HG03342 (cell line): ENCODE measurements around the gene PRICKLE1.

Experiments
- ATAC-seq: cut with Tn5 transposase; IDR thresholded peaks from one replicate; pipeline ENCODE4 v1.9.1; 2021; ENCODE audit warnings: mild to moderate bottlenecking, moderate library complexity; ENCODE audit not compliant: unreplicated experiment

The PRICKLE1 gene

DNA sequence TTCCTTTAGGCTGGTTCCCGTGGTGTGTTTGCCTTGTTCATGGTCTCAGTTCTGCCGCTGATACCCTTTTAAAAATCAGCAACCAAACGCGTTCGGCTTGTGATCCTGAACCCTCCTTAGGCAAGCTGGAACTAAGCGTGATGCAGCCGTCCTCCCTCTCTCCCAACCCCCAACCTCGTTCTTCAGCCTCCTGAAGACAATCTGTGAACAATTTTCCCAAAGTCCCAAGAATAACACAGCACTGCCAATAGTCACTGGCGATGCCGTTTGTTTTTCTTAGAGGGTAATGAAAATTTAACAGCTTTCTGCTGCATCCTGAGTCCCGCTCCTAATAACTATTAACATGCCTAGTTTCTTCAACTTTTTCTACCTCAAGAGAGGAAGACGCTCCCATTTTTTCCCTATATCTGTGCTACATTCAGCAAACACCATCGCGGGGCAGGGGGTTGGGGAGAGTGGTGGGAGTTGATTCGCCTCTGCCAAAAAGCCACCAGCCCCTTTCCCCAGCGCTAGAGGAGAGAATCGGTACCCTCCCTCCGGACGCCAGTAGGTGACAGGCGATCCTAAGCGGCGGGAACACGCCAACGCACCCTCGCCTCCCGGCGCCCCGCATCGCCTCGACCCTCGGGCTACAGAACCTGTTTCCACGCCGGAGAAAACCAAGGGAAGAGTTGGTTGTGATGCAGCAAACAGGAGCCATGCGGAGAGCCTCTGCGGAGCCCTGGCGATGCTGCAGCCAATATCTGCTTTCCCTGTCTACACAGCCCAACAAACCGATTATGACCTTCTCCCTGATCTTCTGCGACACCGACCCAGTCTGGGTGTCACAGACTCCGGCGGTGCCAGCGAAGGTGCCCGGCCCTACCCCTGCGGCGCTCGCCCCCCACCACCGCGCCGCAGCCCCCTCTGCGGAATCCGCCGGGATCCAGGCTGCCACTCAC, 752 bp downstream of the PRICKLE1 start:
- peak; percentile 25 for ATAC-seq

DNA sequence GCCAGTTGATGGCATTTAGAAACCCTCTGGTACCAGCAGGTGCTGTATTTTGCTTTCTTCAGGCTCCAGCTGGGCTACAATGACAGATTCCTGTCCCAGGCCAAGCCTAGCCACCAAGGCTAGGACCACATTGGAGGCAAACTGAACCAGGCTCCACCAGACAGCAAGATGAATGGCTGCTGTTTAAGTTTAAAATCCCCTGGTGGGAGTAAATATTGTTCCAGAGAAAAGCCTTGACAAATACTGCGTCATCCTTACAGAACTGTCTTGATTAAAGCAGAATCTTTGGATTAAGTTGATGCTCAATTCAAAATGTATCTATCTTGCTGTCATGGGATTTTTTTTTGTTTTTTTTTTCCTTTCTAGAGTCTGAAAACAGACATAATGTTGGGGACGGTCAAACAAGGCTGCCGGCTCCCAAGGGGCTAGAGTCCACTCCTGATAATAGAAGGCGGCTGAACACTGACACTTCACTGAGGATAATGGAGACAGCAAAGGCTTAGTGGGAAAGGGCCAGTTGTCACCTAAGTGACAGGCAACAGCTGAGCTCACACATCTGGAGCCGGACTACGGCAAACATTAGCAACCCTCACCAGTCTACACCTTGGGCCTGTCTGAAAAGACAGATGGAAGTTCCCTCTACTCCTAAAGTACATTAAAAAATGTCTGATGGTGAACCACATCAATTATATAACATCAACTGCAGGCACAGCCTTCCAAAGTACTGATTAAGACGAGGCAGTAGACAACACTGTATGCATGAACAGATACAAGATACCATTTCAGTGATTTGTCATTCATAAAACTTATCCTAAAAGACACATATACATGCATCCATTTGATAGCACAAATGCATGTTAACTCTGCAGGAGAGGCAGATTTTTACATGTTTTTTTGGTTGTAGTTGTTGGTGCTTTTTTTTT, 1.7 kb downstream of the PRICKLE1 start:
- ATAC-seq: no peak

DNA sequence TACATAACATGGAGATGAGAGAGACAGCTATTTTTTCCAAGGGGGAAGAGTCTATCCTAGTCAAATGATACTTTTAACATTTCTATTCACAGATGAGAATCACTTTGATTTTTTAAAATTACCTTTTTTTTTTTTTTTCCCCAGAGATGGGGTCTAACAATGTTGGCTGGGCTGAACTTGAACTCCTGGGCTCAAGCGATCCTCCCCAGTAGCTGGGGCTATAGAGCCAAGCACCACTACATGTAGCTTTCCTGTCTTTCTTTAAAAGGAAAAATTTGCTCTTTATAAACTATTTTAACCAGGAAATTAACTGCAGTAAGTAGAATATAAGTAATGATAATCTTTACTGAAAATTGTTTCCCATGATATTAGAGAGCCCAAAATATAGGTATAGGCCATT, 3.3 kb downstream of the PRICKLE1 start:
- ATAC-seq: no peak

DNA sequence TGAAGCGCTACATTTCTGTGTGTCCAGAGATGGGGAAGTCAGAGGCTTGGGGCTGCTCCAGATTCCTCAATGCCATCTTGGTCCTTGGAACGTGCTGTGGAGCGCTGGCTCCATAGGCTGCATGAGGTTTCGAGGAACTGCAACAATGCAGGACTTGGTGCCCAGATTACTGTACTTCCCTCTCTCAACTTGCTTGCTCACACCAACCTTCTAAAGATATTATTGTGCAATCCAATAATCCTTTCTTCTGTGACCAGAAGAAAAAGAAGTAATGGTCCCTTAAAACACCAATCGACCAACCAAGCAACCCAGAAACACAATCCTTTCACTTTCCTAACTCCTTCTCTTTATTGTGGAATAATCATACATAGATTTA, 3.7 kb downstream of the PRICKLE1 start:
- ATAC-seq: no peak

- ATAC-seq: no peak
These were observed 4.2 kb downstream of the PRICKLE1 start for GRCh38 chr12:42585154-42585840.

- ATAC-seq: no peak
These were observed 4.9 kb downstream of the PRICKLE1 start for GRCh38 chr12:42584651-42585111.

DNA sequence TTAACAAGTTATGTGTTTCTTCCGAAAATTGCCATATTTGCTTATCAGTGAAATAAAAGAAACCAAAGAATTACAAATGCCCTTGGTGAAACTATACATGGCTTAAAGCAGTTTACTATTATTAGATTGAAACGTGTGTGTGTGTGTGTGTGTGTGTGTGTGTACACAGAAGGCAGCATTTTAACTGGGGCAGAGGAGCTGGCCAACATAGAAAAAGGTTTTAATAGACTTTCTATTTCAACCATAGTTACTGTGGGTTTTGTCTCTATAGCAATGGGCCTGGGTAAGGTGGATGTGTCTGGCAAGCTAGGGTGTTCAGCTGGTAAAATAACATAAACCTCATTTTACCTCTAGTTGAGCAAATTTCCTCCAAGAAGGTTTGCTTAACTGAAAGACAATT, 6.5 kb downstream of the PRICKLE1 start:
- ATAC-seq: no peak

- ATAC-seq: no peak
These were observed 7.0 kb downstream of the PRICKLE1 start for GRCh38 chr12:42582498-42582897.

DNA sequence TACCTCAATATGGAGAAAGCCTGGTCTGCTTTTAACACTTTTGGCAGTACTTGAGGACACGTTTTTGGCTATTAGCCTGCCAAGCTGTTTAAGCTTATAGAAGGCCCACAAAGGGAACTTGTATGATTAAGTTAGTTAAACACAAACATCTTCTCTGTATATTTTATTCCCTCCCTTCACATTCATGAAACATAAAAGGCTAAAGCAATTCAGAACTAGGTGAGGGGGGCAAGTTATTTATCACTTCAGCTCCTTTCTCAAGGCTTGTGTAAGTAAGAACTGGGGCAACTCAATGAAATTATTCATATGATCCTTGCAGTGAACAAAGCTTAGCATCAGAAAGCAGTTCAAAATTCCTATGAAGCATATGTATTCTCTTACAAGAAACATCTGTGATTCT, 7.5 kb downstream of the PRICKLE1 start:
- no peak for ATAC-seq

- no peak for ATAC-seq
These were observed 13.2 kb downstream of the PRICKLE1 start for GRCh38 chr12:42576374-42576773.

GRCh38 chr12:42575717-42576116, 13.8 kb downstream of the PRICKLE1 start:
- ATAC-seq: no peak

GRCh38 chr12:42574851-42575266, 14.7 kb downstream of the PRICKLE1 start:
- no peak for ATAC-seq

DNA sequence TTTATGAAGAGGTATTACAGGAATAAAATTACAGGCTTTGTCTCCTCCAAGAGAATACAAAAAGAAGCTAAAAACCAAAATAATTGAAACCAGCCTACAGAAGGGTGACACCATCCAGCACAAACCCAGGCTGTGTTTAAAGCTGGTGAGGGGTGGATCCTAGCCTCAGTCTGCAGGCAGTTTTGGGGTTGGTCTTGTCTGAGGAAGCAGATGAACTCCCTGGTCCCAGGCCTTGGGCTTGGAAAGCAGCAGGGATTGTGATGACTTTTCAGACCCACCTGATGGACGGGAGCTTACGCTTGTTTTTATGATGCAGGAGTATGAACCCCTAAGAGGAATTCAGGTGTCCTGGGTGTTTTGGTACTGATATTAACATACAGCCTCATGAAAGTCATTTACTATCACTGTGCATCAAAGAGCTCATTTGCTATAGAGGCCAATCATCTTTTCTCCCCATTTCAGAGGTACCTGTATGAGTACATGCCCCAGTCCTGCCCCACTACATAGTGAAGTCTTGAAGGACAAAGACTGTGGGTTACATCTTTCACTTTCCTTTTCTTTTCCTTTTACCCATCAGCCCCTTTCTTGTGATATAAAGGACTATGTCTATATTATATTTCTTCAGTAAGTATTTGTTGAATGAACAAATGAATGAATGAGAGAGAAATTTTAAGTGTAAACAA, 18.1 kb downstream of the PRICKLE1 start:
- ATAC-seq: no peak

DNA sequence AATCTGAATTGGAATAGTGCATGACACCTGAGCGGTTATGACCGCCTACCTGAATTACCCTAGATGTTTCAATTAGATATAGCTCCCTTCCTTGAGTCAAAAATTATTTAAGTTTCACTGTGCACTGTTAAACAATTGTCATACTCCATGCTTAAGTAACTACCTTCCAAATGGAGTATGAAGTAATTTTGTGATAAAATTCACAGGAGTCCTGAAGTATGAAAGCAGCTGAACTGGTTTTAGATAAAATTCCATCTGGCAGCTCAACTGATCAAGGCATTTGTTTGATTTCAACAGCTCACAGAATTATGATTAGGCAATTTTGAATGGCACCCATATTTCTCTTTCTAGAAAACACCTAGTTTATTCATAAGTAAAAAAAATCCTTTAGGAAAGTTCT, 19.5 kb downstream of the PRICKLE1 start:
- no peak for ATAC-seq

DNA sequence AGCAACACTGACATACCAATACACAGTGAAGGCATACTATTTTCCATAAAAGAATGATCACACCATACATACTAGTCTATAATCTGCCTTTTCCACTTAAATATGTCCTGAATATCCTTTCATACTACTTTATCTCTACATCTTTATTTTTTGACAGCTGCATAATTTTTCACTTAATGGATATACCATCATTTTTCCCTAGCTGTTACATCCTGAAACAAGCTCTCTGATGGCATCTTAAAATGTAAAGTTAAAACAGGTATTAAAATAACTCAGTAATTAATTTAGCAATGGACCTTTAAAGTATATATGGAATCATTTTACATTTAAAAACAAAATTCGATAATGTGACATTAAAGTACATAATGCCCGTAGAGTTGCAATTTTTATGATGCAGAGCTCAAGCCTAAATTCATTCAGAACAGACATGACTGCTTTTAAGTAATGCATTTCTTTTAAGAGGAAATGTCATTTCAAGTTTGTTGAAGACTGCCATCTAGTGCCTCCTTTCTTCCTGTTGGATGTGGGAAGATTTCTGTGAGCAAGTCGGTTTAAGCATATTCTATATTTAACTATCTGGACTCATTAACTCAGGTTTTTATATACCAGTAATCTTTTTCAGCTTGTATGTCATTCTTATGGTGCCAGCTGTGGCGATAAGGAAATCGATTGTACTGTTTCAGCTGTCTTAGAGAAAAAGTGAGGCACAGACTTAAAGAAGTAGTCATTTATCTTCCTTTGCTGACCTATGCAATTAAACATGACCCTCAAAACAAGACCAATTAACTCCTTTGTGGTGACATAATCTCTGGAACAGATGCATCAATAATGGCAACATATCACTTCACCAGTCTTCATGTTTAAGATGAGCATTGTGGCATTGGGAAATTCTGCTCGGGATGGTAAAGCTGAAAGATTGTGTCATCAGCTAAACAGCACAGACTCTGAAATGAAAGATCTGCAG, 20.3 kb downstream of the PRICKLE1 start:
- no peak for ATAC-seq

GRCh38 chr12:42565633-42566032, 23.9 kb downstream of the PRICKLE1 start:
- no peak for ATAC-seq

DNA sequence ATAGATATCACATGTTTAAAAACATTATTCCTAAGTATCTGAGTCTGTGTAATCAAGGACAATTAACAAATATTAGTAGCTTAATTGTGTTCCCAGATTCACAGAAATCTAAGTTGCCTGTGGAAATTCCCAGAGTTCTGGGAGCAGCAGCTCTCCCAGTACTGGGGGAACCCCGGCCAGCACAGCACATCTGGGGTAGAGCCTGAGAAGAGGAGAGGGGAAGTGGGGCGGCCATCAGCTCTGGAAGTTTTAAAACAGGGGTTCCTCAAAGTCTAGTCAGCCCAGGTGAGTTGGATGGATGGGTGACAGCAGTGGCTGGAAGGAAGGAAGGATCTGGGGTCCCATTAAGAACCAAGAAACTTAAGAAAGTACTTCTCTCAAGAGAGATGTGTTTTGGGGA, 24.6 kb downstream of the PRICKLE1 start:
- no peak for ATAC-seq

GRCh38 chr12:42564556-42564955, 25.0 kb downstream of the PRICKLE1 start:
- no peak for ATAC-seq

- ATAC-seq: no peak
These were observed 28.6 kb downstream of the PRICKLE1 start for GRCh38 chr12:42560977-42561376.
